Measurements from ENCODE around the gene GALNT1.

- TF ChIP-seq CTCF (IDR thresholded peaks at IDR 0.05): no peak
- TF ChIP-seq POLR2A (IDR thresholded peaks at IDR 0.05): no peak
Measured at GRCh38 chr18:35695384-35695783, 113.8 kb downstream of the GALNT1 start.
